CD4-positive, alpha-beta T cell treated with Interleukin-1 beta for 1 hour (primary cell): Measurements from ENCODE around the gene USP15.

Experiments
- DNase-seq, 2 donors: peaks; one replicate each; pipeline ENCODE4 v3.0.0-alpha.2; 2020 to 2022

The USP15 gene

DNA sequence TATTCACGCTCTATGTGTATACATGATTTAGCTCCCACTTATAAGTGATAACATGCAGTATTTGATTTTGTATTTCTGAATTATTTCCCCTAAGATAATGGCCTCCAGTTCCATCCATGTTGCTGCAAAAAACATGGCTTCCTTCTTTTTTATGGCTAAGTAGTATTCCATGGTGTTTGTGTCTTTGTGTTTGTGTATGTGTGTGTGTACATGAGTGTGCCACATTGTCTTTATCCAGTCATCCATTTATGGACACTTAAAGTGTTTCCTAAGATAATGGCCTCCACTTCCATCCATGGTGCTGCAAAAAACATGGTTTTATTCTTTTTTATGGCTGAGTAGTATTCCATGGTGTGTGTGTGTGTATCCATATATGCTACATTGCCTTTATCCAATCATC lies 25.1 kb downstream of the USP15 start:
- no peak for DNase-seq

DNA sequence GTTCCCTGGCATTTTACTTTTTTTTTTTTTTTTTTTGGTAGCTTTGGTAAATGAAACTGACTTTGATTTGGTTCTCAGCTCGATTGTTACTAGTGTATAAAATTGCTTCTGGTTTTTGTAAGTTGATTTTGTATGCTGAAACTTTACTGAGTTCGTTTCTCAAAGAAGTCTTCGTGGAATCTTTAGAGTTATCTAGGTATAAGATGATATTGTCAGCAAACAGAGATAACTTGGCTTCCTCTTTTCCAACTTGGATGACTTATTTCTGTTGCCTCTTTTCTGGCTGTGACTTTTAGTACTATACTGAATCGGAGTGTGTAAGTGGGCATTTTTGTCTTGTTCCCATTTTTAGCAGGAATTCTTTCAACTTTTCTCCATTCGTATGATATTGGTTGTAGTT lies 28.1 kb downstream of the USP15 start:
- DNase-seq, result no peak

DNA sequence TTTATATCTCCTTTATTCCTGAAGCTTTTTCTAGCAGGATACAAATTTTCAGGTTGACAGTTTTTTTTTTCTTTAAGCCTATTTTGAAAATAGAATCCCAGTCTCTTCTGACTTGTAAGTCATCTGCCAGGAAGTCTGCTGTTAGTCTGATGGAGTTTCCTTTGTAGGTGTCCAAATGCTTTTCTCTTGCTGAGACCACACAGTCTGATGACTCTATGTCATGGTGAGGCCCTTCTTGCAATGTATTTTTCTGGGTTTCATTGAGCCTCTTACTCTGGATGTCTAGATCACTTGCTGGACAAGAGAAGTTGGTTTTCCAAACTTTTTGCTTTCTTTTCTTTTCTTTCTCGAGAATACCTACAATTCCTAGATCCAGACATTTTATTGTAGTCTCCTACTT lies 30.6 kb downstream of the USP15 start:
- DNase-seq, result no peak

DNA sequence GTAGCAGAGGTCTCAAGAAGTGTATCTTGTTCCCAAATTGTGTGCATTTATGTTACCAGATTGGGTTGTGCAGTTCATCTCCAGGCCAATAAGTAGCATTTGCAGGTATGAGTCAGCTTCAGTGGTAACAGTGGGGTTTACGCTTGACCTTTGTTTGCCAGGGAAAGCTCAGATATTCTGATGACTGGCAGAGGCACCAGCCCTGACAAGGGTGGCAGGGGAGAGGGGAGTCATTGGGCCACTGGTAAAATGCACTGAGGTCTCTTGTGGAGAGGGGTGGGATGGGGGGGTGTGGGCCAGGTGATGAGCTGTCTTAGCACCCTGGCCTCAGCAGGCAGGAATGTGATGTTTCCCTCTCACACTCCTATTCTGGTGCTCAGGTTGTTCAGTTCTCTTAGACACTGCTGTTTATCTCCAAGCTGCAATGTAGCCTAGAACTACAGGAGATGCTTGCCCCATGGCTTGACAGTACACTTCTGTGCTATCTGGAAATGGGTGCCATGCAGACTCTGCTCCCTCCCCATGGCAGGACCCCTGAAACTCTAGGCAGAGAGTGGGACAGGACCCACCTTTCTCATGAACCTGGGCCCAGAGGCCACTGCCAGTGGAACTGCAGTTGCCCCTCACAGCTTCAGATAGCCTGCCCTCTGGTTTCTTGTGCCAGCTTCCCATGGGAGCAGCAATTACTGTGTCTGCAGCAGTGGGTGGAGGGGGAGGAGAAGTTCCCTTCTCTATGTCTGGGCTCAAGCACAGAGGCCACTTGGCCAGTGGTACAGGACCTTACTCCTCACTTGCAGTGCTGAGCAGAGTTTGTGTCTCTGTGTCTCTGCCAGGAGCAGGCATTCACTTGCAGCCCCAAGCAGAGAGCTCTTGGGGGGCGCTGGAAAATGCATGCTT lies 31.9 kb downstream of the USP15 start:
- no peak for DNase-seq

DNA sequence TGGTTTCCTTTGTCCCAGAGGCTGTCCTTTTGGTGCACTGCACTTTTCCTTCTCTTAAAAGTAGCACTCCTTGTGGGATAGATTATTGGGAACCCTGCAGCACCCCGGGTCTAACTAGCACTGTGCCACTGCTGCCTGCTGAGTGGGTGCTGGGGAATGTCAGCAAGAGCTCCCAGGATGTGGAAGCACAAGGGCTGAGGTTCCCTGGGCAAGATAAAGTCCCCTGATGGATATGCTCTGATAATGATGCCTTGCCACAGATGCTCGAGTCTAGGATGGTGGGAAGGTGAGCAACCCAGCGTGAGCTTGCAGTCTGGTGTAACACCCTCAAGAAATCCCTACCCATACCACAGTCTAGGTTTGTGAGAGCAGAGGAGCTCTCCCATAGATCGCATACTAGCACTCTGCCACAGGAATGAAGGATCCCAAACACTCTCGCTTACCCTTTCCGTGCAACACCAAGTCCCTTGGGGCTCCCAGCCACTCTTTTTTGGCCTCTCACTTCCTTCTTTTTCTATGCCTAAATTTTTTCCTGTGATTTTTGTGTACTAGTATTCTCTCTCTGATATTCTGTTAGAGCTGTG lies 32.6 kb downstream of the USP15 start:
- DNase-seq, result no peak

DNA sequence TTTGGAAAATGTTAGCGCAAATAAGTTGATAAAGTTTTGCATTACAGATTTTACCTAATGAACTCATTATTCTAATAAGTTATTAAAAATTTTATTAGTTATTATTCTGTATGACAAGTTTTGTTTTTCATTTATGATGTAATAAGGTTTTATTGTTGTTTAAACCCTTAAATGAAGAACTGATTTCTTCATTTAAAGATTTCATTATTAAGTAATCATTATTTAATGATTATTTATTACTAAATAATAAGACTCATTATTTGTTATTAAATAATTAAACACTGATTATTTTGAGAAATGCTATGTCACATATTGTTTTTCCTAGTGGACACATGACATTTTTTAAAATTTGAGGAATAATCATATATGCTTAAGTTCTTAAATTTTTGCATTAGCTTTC lies 34.2 kb downstream of the USP15 start:
- DNase-seq, result no peak

DNA sequence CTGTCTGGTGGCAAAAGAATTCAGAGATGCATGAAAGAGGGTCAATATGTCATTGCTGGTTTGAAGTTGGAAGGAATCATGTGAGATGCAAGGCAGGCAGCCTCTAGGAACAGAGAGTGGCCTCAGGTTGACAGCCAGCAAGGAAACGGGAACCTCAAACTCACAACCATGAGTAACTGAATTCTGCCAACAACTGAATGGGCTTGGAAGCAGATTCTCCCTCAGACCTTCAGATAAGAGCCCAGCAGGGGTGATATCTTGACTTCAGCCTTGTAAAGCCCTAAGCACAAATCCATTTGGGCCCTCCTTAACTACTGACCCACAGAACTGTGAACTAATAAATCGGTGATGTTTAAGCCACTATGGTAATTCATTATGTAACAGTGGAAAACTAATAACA lies 35.8 kb downstream of the USP15 start:
- no peak for DNase-seq

DNA sequence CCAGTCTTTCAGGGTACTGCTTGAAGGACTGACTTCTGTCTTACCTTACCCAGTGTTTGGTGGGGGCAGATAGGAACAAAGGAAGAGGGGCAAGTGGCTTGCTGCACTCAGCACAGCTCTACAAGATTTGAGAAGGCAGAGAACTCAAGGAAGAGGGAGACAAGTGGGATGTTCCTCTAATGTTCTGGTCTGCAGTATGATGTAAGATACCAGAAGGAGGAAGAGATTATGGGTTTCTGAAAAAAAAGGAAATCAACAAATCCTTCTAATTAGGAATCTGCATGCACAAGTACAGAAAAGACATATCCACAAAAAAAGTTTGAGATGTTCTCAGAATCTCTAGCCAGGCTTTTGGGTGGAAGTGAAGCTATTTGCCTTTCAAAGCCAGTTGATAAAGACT lies 37.1 kb downstream of the USP15 start:
- DNase-seq, result no peak

DNA sequence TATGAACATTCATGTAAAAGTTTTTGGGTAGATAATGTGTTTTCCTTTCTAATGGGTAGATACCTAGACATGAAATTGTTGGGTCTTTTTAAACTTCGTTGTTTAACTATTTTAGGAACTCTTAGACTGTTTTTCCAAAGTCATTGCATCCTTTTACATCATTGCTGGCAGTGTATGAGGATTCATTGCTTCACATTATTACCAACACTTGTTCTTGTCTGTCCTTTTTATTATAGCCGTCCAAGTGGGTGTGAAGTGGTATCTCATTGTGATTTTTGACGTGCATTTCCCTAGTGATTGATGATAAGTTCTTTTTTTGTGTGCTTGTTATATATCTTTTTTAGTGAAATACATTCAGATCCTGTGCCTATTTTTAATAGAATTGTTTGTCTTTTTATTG lies 39.4 kb downstream of the USP15 start:
- no peak for DNase-seq

DNA sequence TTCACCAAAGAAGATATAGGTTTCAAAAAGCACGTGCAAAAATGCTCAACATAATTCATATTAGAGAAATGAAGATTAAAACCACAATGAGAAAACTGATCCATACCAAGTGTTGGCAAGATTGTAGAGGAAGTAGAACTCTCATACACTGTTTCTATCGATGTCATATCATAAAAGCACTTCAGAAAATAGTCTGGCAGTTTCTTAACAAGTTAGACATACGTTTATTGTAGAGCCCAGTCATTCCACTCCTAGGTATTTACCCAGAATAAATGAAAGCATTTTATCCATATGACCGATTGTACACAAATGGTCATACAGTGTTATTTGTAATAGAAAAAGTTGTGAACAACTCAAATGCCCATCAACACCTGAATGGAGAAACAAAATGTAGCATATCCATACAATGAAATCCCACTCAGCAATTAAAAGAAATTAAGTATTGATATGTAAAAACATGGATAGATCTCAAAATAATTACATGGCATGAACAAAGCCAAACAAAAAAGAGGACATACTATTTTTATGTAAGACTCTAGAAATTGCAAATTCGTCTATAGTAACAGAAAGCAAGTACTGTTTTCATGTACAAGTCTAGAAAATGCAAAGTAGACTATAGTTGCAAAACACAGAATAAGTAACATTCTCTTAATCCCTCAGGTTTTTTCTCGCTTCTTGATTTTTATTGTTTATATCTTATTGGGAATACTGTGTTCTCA lies 41.0 kb downstream of the USP15 start:
- DNase-seq, result no peak

DNA sequence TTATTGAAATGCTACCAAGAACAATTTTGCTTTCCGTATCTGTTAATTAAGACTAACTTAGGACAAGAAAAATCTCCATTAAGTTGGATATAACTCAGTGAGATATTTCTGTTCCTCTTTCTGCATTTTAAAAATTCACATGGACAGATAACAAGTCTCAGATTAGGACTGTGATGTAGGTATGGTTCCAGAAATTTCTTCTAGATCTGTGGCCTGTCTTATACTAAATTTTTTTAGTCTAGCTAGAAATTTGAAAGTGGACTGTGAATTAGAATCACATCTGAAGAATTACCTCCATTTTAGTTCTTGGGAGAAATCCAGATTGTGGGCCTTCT lies 41.6 kb downstream of the USP15 start:
- DNase-seq, result no peak

DNA sequence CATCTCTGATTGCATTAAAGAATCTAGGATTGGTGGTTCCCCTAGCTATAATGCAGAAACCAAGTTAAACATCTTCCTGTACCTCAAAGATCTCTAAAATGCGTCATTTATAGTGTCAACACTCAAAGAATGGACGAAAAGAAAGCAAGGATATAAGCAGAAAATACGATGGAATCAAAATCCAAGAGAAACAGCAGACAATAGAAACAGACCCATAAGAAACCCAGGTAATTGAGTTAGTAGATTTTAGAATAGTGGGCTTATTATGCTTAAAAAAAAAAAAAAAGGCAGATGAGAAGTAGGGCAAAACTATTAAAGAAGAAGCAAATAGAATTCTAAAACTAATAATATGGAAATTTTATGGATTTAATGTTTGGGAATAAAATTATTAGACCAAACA lies 44.4 kb downstream of the USP15 start:
- no peak for DNase-seq

DNA sequence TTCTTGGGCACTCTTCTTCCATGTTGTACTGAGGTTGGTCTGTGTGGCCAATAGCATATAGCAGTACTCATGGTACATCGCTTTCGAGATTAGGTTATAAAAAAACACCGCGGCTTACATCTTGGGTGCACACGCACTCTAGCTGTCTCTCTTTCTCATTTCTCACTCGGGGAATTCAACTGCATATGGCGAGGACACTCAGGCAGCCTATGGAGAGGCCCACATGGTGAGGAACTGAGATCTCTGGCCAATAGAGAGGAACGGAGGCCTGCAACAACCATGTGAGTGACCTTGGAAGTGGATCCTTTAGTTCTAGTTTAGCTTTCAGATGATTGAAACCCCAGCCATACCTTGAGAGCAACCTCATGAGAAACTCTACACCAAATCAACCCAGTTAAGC lies 45.6 kb downstream of the USP15 start:
- DNase-seq, result no peak

DNA sequence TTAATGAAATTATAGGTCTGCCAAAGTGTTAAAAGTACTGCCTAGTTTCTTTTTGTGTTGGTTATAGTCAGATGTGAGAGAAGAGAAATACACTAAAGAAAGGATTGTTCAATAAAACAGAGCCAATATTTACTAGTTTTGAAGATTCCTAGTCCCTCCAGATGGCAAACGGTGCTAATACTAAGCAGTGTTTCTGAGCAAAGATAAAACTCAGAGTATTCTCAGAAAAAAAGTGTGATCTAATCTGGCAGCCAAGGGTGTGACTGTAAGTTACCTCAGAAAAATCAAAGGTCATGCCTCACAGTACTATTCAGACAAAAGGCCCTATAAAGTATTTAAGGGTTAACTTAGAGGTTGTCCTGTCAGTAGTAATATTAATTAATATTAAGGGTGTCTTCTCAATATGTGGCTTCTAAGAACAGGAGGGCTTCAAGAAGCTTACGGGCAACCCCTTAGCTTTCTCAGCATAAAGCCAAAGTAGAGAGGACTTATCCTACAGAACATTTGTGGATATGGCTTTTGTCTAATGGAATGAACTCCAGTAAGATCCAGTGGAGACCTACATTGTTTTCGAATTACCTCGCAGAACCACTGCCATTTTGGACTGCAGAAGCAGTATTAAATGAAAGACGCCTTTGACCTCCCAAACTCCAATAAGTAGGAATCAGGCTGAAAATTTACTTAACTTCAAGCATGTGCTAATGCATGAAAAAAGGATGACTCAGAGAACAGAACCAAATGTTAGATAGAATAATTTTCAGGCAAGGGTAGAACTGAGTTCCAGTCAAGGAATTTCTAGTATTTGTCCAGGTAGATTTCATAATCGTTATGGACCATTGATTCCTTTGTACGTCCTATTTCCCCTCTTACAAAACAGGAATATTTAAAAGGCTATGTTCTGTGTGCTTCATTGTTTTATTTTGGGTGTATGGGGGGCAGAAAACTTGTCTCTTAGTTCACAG lies 46.6 kb downstream of the USP15 start:
- DNase-seq, result no peak

DNA sequence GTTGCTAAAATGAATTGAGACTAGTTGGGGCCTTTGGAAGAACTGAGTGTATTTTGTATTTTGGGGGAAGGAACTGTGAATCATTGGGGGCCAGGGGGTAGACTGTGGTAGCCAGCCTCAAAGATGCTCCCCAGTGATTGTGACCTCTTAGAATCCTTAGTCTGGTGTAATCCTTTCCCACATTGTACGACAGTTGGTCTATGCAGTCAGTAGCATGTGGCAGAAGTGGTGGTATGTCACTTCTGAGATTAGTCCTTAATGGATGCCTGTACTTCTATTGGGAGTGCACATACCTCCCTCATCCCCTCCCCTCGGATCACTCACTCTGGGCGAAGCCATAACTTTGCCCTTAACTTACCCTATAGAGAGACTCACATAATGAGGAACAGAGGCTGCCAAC lies 48.0 kb downstream of the USP15 start:
- DNase-seq, result no peak

DNA sequence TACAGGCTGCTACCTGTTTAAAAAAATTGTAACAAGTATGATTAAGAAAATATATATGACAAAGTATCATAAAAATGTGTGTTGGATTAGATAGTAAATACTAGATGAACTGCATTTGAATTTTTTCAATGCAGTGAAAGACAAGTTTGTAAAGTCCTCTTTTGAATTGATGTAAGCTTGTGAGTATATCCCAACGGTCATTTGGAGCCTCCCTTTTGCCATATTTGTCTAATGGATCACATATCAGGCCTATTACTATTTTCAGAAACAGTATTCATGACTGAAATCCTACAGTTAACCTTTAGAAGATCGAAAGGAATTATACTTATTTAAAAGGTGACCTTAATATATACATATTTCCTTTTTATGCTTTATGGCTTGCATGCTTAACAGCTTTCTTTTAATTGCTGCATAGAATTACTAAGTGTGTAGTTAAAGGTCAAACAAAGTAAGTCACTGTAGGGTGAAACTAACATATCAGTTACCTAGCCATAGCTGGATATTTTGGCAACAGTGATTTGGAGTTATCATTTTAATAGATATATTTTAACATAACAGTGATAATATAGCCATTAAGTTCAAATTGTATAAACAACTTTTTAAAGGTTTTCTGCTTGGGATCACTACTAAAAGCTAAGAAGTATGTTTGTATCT lies 53.6 kb downstream of the USP15 start:
- no peak for DNase-seq

DNA sequence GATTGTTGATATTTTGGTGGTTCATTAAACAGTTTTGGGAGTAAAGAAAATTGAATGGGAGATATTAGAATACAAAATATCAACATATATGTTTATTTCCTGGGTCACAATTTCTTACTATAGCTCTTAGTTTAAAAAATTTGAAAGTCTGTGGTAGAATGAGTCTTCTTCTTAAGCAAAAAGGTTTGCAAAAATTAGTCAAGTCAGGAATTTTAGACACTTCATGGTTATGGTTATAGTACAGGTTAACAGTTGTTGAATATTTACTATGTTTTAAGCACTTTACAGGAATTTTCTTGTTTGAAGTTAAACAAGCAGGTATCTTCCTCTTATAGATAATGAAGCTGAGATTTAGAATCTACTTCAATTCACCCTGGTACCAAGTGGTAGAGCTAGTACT lies 56.8 kb downstream of the USP15 start:
- no peak for DNase-seq

DNA sequence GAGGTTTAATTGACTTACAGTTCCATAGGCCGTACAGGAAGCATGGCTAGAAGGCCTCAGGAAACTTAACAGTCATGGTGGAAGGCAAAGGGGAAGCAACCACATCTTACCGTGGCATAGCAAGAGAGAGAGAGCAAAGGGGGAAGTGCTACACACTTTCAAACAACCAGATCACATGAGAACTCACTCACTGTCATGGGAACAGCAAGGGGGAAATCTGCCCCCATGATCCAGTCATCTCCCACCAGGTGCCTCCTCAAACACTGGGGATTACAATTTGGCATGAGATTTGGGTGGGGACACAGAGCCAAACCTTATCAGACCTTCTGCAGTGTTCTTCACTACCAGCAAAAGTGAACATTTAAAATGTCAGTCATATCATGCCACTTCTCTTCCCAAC lies 58.9 kb downstream of the USP15 start:
- DNase-seq, result peak in 1 of 2 donors; percentile 12

DNA sequence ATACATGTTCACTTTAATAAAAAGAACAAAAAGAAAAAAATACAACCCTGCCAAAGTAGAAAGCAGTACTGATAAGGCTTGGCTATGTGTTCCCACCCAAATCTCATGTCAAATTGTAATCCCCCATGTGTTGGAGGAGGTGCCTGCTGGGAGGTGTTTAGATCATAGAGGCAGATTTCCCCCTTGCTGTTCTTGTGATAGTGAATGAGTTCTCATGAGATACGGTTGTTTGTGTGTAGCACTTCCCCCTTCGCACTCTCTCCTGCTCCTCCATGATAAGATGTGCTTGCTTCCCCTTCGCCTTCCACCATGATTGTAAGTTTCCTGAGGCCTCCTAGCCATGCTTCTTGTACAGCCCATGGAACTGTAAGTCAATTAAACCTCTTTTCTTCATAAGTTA lies 59.9 kb downstream of the USP15 start:
- DNase-seq, result no peak

DNA sequence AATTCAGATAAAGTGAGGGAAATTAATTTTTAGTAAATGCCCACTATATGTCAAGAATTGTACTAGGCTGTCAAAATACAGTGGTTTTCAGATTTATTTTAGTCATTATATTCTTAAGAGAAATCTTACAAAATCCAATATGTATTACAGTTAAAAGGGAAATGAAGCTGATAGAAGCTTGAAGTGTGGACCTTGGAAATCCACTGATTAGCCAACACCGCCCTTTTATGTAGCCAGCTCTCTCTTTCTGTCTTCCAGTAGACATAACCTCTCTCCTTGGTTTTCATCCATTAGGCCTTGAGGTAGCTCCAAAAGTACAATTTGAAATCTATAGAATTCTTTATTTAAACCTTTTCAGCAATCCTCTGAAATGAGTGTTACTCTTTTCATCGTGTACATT lies 63.2 kb downstream of the USP15 start:
- DNase-seq, result no peak

DNA sequence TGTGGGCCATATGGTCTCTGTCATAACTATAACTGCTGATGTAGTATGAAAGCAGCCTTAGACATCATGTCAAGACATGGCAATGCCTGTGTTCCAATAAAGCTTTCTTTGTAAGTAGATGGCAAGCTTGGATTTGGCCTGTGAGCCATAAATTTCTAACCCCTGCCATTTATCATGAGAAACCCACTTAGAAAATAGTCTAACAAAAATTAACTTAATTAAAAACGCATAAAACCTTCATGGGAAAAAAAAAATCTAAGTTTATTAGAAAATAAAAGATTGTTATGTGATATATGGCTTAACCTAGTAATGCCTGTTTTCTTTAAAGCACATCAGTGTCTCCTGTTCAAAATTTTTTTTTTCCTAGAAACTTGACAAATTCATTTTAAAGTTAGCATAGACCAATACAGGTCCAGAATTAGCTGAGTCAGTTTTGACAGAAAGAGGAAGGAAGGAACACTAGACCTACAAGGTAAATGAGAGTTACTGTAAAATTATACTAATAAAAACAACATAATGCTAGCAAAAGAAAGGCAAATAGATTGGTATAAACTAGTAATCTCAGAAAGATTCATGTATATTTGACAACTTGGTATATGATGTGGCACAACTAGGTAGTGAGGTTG lies 68.2 kb downstream of the USP15 start:
- no peak for DNase-seq

DNA sequence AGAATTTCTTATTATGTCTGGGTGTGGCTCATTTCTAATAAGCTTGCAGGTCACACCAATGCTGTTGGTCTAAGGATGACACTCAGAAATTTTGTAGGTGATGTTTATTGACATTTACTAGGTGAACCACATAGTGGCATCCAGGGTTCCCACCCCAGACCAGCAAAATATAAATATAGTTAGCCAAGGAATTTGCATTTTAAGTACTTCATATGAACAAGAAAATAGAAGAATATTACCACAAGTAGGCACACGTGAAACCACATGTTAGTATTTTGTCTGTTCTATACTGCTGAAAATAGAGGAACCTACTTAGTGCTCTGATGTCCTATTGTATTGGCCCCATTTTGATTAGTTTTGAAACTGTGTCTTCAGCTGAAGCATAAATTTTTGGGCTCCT lies 71.1 kb downstream of the USP15 start:
- no peak for DNase-seq
